Neural cell (in vitro differentiated cells): Measurements from ENCODE around the gene PLOD2.

Experiments used
- TAF1 ChIP-seq: IDR thresholded peaks from 2 replicates; pipeline ENCODE4 v1.6.1; 2012; ENCODE audit warnings: low read depth
- TF ChIP-seq, protein P1 (sequence below): fragments of 450-650 bp; IDR thresholded peaks from 2 replicates; pipeline ENCODE4 v1.5.1; 2014; ENCODE audit warnings: antibody characterized with exemption, mild to moderate bottlenecking, moderate library complexity; ENCODE audit not compliant: poor library complexity, severe bottlenecking

DNA sequence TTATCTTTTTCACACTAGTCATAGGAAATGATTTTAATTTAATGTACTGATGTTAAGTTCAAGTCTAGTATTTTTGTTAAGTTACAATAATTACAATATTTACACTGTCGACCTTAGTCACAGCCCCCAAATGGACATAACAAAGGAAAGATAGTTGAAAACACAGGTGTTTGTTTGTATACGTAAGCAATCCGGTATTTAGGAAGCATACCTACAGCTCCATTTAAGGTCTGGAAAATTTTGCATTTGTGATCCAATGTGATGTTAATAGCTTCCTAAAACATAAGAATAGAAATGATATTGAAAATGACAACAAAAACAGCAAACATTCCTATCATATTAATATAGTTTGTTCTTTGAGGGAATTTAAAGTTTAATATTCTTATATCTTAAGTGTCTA lies 56.9 kb downstream of the PLOD2 start:
- TF ChIP-seq, protein P1, sequence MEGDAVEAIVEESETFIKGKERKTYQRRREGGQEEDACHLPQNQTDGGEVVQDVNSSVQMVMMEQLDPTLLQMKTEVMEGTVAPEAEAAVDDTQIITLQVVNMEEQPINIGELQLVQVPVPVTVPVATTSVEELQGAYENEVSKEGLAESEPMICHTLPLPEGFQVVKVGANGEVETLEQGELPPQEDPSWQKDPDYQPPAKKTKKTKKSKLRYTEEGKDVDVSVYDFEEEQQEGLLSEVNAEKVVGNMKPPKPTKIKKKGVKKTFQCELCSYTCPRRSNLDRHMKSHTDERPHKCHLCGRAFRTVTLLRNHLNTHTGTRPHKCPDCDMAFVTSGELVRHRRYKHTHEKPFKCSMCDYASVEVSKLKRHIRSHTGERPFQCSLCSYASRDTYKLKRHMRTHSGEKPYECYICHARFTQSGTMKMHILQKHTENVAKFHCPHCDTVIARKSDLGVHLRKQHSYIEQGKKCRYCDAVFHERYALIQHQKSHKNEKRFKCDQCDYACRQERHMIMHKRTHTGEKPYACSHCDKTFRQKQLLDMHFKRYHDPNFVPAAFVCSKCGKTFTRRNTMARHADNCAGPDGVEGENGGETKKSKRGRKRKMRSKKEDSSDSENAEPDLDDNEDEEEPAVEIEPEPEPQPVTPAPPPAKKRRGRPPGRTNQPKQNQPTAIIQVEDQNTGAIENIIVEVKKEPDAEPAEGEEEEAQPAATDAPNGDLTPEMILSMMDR, result no peak
- TF ChIP-seq TAF1, result no peak
